H1 (cell line): Measurements from ENCODE around the gene CELF5. TPM values are rescaled to one million over a fixed set of nuclear protein-coding genes. Genes with fewer than 3 reads are reported as not detected.

Source experiments
- CTCF ChIA-PET: fragments of 300-600 bp; sonication (Branson Sonifier 250); formaldehyde crosslinking; loops from one replicate; lab custom pipeline; 2021; ENCODE audit not compliant: partially characterized antibody; lab: Charles Lee
- POLR2A ChIA-PET: fragments of 300-600 bp; sonication (Branson Sonifier 250); formaldehyde crosslinking; loops from one replicate; lab custom pipeline; 2021; ENCODE audit warnings: inconsistent platforms; ENCODE audit not compliant: partially characterized antibody; lab: Charles Lee
- DNase-seq, 2 experiments: peaks; one replicate each; pipeline versions ENCODE4 v3.0.0 to v3.0.0-alpha.2; 2010 to 2022; ENCODE audit warnings: low spot score in 2 of 2, low read depth in 1 of 2, mixed read lengths in 1 of 2
- FAIRE-seq: peaks from 2 replicates; lab custom pipeline; 2011; peaks lifted over from hg19 to GRCh38; lab: Jason Lieb, UNC
- H2AFZ ChIP-seq: 2 replicates; pipeline ENCODE4 v1.8.1; 2012; ENCODE audit warnings: low read length, inconsistent platforms
- H2AK5ac ChIP-seq: 2 replicates; pipeline ENCODE4 v1.6.1; 2013; ENCODE audit warnings: low read depth, low read length
- H2BK120ac ChIP-seq: replicated peaks from 2 replicates; pipeline ENCODE3; 2013; ENCODE audit warnings: low read depth, low read length, inconsistent platforms
- H2BK12ac ChIP-seq: 2 replicates; pipeline ENCODE4 v1.6.1; 2013; ENCODE audit warnings: low read depth, low read length
- H2BK15ac ChIP-seq: 2 replicates; pipeline ENCODE4 v1.6.1; 2013; ENCODE audit warnings: low read length
- H2BK20ac ChIP-seq: 2 replicates; pipeline ENCODE4 v1.6.1; 2013; ENCODE audit warnings: low read length
- H2BK5ac ChIP-seq: 2 replicates; pipeline ENCODE4 v1.6.1; 2013; ENCODE audit warnings: low read depth, low read length
- H3K14ac ChIP-seq: 2 replicates; pipeline ENCODE4 v1.6.1; 2013; ENCODE audit warnings: inconsistent platforms; ENCODE audit not compliant: insufficient read length
- H3K18ac ChIP-seq: 2 replicates; pipeline ENCODE4 v1.6.1; 2013; ENCODE audit warnings: low read length; ENCODE audit errors: extremely low read depth
- H3K23ac ChIP-seq: 2 replicates; pipeline ENCODE4 v1.6.1; 2013; ENCODE audit warnings: inconsistent platforms; ENCODE audit not compliant: insufficient read length
- H3K23me2 ChIP-seq: 2 replicates; pipeline ENCODE4 v1.6.1; 2013; ENCODE audit warnings: low read depth, low read length
- H3K27ac ChIP-seq: 2 replicates; pipeline ENCODE4 v1.6.1; 2011; ENCODE audit warnings: low read depth, low read length, inconsistent platforms
- H3K27me3 ChIP-seq, 4 experiments: replicated peaks in 1 of 4; 1 replicate in 1 of 4; 2 replicates in 3 of 4; pipeline versions ENCODE4 v1.6.1 to v1.8.1; 2011 to 2013; ENCODE audit warnings: low read length in 3 of 4, mild to moderate bottlenecking in 3 of 4, inconsistent platforms in 2 of 4, mixed read lengths in 2 of 4, moderate library complexity in 1 of 4; ENCODE audit not compliant: control insufficient read depth in 3 of 4, insufficient read depth in 3 of 4; ENCODE audit errors: extremely low read depth in 1 of 4
- H3K36me3 ChIP-seq, 4 experiments: 2 replicates each; pipeline versions ENCODE4 v1.6.1 to v1.8.1; 2011 to 2013; ENCODE audit warnings: mild to moderate bottlenecking in 4 of 4, low read length in 3 of 4, moderate library complexity in 2 of 4, control low read depth in 1 of 4, inconsistent platforms in 1 of 4; ENCODE audit not compliant: insufficient read depth in 4 of 4, control insufficient read depth in 2 of 4
- H3K4ac ChIP-seq: replicated peaks from 2 replicates; pipeline ENCODE3; 2013; ENCODE audit warnings: low read length, low read depth, mixed read lengths, inconsistent platforms; ENCODE audit not compliant: insufficient read length
- H3K4me1 ChIP-seq, 4 experiments: replicated peaks in 1 of 4; 1 replicate in 1 of 4; 2 replicates in 3 of 4; pipeline versions ENCODE4 v1.6.1 to v1.8.1; 2011 to 2013; ENCODE audit warnings: low read length in 3 of 4, inconsistent platforms in 2 of 4, mixed read lengths in 1 of 4; ENCODE audit not compliant: insufficient read depth in 4 of 4, control insufficient read depth in 3 of 4
- H3K4me2 ChIP-seq, 2 experiments: 2 replicates each; pipeline versions ENCODE4 v1.6.1 to v1.8.1; 2011 to 2013; ENCODE audit warnings: low read depth in 2 of 2, low read length in 2 of 2, control low read depth in 1 of 2, inconsistent platforms in 1 of 2, mild to moderate bottlenecking in 1 of 2; ENCODE audit not compliant: insufficient read depth in 1 of 2
- H3K4me3 ChIP-seq, 4 experiments: fragments of 200-600, 300-600 bp in 1 of 4; sonication (generic), shearing (Covaris generic), sonication (Bioruptor Twin) in 1 of 4; 2 replicates each; pipeline versions ENCODE4 v1.5.1 to v1.8.1; 2011 to 2016; ENCODE audit warnings: low read length in 4 of 4, low read depth in 3 of 4, control low read depth in 2 of 4, inconsistent platforms in 2 of 4, mild to moderate bottlenecking in 2 of 4, mixed read lengths in 1 of 4, moderate library complexity in 1 of 4; ENCODE audit not compliant: insufficient read depth in 2 of 4; ENCODE audit errors: extremely low read depth in 1 of 4
- H3K56ac ChIP-seq: replicated peaks from 2 replicates; pipeline ENCODE3; 2013; ENCODE audit warnings: low read depth, mild to moderate bottlenecking, mixed read lengths, low read length, inconsistent platforms; ENCODE audit not compliant: insufficient read length
- H3K79me1 ChIP-seq: 2 replicates; pipeline ENCODE4 v1.6.1; 2013; ENCODE audit warnings: low read depth, low read length, control low read depth
- H3K79me2 ChIP-seq, 2 experiments: 2 replicates each; pipeline versions ENCODE4 v1.6.1 to v1.8.1; 2012 to 2013; ENCODE audit warnings: low read length in 2 of 2, mild to moderate bottlenecking in 2 of 2, inconsistent platforms in 1 of 2; ENCODE audit not compliant: insufficient read depth in 2 of 2, control insufficient read depth in 1 of 2
- H3K9ac ChIP-seq, 4 experiments: replicated peaks in 1 of 4; 1 replicate in 1 of 4; 2 replicates in 3 of 4; pipeline versions ENCODE4 v1.6.1 to v1.8.1; 2011 to 2013; ENCODE audit warnings: low read depth in 3 of 4, low read length in 3 of 4, control low read depth in 2 of 4, mild to moderate bottlenecking in 2 of 4, moderate library complexity in 2 of 4, inconsistent platforms in 1 of 4; ENCODE audit errors: extremely low read depth in 1 of 4
- H3K9me3 ChIP-seq, 2 experiments: 2 replicates each; pipeline versions ENCODE4 v1.6.1 to v1.8.1; 2012 to 2013; ENCODE audit warnings: mild to moderate bottlenecking in 2 of 2, moderate library complexity in 2 of 2, control low read depth in 1 of 2, inconsistent platforms in 1 of 2, low read depth in 1 of 2, low read length in 1 of 2, mixed read lengths in 1 of 2; ENCODE audit not compliant: insufficient read depth in 2 of 2
- H4K20me1 ChIP-seq, 2 experiments: replicated peaks in 1 of 2; 2 replicates each; pipeline versions ENCODE3 to v1.8.1; 2011 to 2013; ENCODE audit warnings: inconsistent platforms in 2 of 2, low read length in 2 of 2, mild to moderate bottlenecking in 1 of 2; ENCODE audit not compliant: insufficient read depth in 2 of 2, control insufficient read depth in 1 of 2
- H4K5ac ChIP-seq: 2 replicates; pipeline ENCODE4 v1.6.1; 2013; ENCODE audit warnings: low read length, low read depth, mixed read lengths, inconsistent platforms; ENCODE audit not compliant: insufficient read length
- H4K8ac ChIP-seq: 2 replicates; pipeline ENCODE4 v1.8.0; 2013; ENCODE audit warnings: mild to moderate bottlenecking, moderate library complexity, low read length, inconsistent platforms; ENCODE audit not compliant: insufficient read depth; ENCODE audit errors: extremely low read depth
- H4K91ac ChIP-seq: replicated peaks from 2 replicates; pipeline ENCODE3; 2013; ENCODE audit warnings: low read length, mixed read lengths, inconsistent platforms; ENCODE audit not compliant: insufficient read length
- BRCA1 ChIP-seq: IDR thresholded peaks from 2 replicates; pipeline ENCODE4 v1.6.1; 2012; ENCODE audit warnings: low read depth, low read length, improper control_type of control experiment
- SUZ12 ChIP-seq: fragments of 200-600 bp; sonication (generic); IDR thresholded peaks from 2 replicates; pipeline ENCODE4 v1.6.1; 2012; ENCODE audit warnings: mild to moderate bottlenecking, inconsistent platforms, low read length, moderate library complexity, mixed read lengths
- TBP ChIP-seq: IDR thresholded peaks from 2 replicates; pipeline ENCODE4 v1.6.1; 2011; ENCODE audit warnings: low read depth, low read length, improper control_type of control experiment
- WGBS, 2 experiments: shearing (Covaris generic) in 1 of 2; methylation state at CpG; one replicate each; pipeline versions ENCODE4 v1.1.6 to v1.1.7; 2013 to 2015; ENCODE audit warnings: low lambda C conversion rate in 2 of 2, mixed read lengths in 2 of 2, inconsistent platforms in 1 of 2, low coverage in 1 of 2, missing lambda C conversion rate in 1 of 2; ENCODE audit not compliant: insufficient replicate concordance in 2 of 2, insufficient coverage in 1 of 2, insufficient read length in 1 of 2; ENCODE audit errors: extremely low coverage in 1 of 2, missing lambda C conversion rate in 1 of 2; 5-methylcytosine and 5-hydroxymethylcytosine counted together
- polyA plus RNA-seq, 7 experiments: library from polyadenylated mRNA; depleted of rRNA in 3 of 7; stranded (reverse) in 5 of 7; unstranded in 2 of 7; fragments of >200 nt in 5 of 7; fragments of 200-250 nt in 2 of 7; gene quantifications; 1 replicate in 5 of 7; 2 replicates in 1 of 7; 4 replicates in 1 of 7; pipeline versions ENCODE4 v1.2.1 to v1.2.3, GENCODE V29; 2011 to 2013; ENCODE audit warnings: missing spikeins in 2 of 7, mixed read lengths in 2 of 7
- total RNA-seq: library from RNA; stranded (reverse); fragmentation: NEBNext Ultra II Directional; extraction: Animal tissue kit (Norgen Biotek cat#: 25700); gene quantifications from 2 replicates; pipeline ENCODE4 v1.2.1, GENCODE V29; 2021

Gene CELF5
- total and polyA plus RNA-seq, 2 of the 8 experiments (the other 6 are each of a cell fraction or from before 2014, with no cell fraction given), result 9.8 to 15.0 TPM

GRCh38 chr19:3203805-3204645, 20.4 kb upstream of the CELF5 start:
- no peak overlapping the region for H3K27ac ChIP-seq
- no peak overlapping the region for H4K8ac ChIP-seq
- no peak overlapping the region for H2BK15ac ChIP-seq
- no peak overlapping the region for H4K91ac ChIP-seq
- 93% methylated on average over 35 of the region's 43 CpGs; no CpG with 5 or more reads in 1 of the 2 experiments for WGBS, 2 experiments
- no peak overlapping the region for H3K4ac ChIP-seq
- H3K36me3 ChIP-seq, result peaks cover 5 to 57% (median 18%) of the 10 kb centered on the region in 4 experiments; a peak in 5 of 8 replicates
- DNase-seq (no peak), FAIRE-seq (no peak)
- H3K9ac ChIP-seq, result no peak overlapping the region
- no peaks in the 10 kb centered on the region; a peak in 1 of 7 replicates for H3K4me1 ChIP-seq
- no peak overlapping the region for H2AK5ac ChIP-seq
- no peaks in the 10 kb centered on the region for H3K27me3 ChIP-seq
- no peak overlapping the region for H3K14ac ChIP-seq
- no peak overlapping the region for H3K4me2 ChIP-seq
- no peak overlapping the region for H2BK12ac ChIP-seq
- ChIA-PET CTCF (interaction anchor here (0.7 to 1.1 kb wide), 4 partner anchors 11 to 1378 kb away, joined by 3 read pairs; no protein-coding TSS in a partner anchor), POLR2A (interaction anchor here (1.7 kb wide), 1 partner anchor 16 kb away, joined by 4 read pairs; no protein-coding TSS in a partner anchor)
- H3K4me3 ChIP-seq, result no peak overlapping the region
- H3K23me2 ChIP-seq, result no peaks in the 10 kb centered on the region
- no peak overlapping the region for H3K56ac ChIP-seq
- no peak overlapping the region for H3K23ac ChIP-seq
- H3K79me2 ChIP-seq, result no peaks in the 10 kb centered on the region
- peaks cover 2 to 12% of the 10 kb centered on the region in 2 experiments for H4K20me1 ChIP-seq
- H2AFZ ChIP-seq, result no peak overlapping the region
- H3K9me3 ChIP-seq, result no peaks in the 10 kb centered on the region
- H2BK5ac ChIP-seq, result no peak overlapping the region
- no peaks in the 10 kb centered on the region for H3K79me1 ChIP-seq
- no peak for TF ChIP-seq SUZ12
- no peak for TF ChIP-seq TBP
- no peak for TF ChIP-seq BRCA1
- no peak overlapping the region for H4K5ac ChIP-seq
- no peak overlapping the region for H2BK20ac ChIP-seq
- no peak overlapping the region for H3K18ac ChIP-seq
- no peak overlapping the region for H2BK120ac ChIP-seq
